Ishikawa (cell line): ENCODE results near the gene DDX41.

Experiments used
- CEBPB ChIP-seq: IDR thresholded peaks from 2 replicates; pipeline ENCODE4 v1.6.1; 2012
- CREB1 ChIP-seq: IDR thresholded peaks from 2 replicates; pipeline ENCODE4 v1.6.1; 2012; ENCODE audit warnings: low read depth
- EGR1 ChIP-seq: IDR thresholded peaks from 2 replicates; pipeline ENCODE4 v1.6.1; 2012
- EP300 ChIP-seq: IDR thresholded peaks from 2 replicates; pipeline ENCODE4 v1.6.1; 2012; ENCODE audit warnings: borderline replicate concordance
- FOXM1 ChIP-seq: IDR thresholded peaks from 2 replicates; pipeline ENCODE4 v1.6.1; 2012; ENCODE audit warnings: low read depth, borderline replicate concordance
- NFIC ChIP-seq: IDR thresholded peaks from 2 replicates; pipeline ENCODE4 v1.6.1; 2012
- RAD21 ChIP-seq: IDR thresholded peaks from 2 replicates; pipeline ENCODE4 v1.6.1; 2012; ENCODE audit warnings: low read depth
- TAF1 ChIP-seq: IDR thresholded peaks from 2 replicates; pipeline ENCODE4 v1.6.1; 2012; ENCODE audit warnings: low read depth, mild to moderate bottlenecking
- TCF12 ChIP-seq: IDR thresholded peaks from 2 replicates; pipeline ENCODE4 v1.6.1; 2012; ENCODE audit warnings: low read depth
- TEAD4 ChIP-seq: IDR thresholded peaks from 2 replicates; pipeline ENCODE4 v1.6.1; 2012
- YY1 ChIP-seq: IDR thresholded peaks from 2 replicates; pipeline ENCODE4 v1.6.1; 2012; ENCODE audit warnings: low read depth
- ZBTB7A ChIP-seq: IDR thresholded peaks from 2 replicates; pipeline ENCODE4 v1.6.1; 2012; ENCODE audit warnings: low read depth
- TF ChIP-seq, protein P1 (sequence below): IDR thresholded peaks from 2 replicates; pipeline ENCODE4 v1.6.1; 2012; ENCODE audit warnings: low read depth, mild to moderate bottlenecking
- TF ChIP-seq, protein P2 (sequence below): IDR thresholded peaks from 2 replicates; pipeline ENCODE4 v1.6.1; 2012
- TF ChIP-seq, protein P3 (sequence below): IDR thresholded peaks from 2 replicates; pipeline ENCODE4 v1.6.1; 2012

DDX41 gene

DNA sequence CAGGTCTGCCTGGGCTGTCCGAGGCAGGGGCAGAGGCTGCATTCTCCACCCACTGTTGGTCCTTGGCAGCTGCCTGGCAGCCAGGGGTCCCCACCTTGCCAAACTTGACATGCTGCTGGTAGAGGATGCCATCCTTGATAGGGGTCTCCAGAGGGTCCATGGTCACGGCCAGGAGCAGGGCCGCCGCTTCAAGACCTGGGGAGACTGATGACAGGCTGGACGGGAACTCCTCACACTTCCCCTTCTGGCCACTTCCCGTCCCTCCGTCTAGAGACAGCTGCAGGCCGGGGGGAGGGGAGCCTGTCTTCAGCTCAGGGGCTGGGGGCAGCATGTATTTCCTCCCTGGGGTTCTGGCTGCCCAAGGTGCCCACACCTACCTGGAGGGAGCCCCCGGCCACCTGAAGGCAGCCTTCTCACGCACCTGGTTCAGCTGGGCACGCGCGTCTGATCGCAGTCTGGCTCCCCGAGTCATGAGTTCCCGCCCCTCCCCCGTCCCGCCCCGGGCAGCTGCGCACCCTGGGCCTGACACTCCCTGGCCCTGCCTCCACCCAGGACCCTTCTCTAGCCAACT lies 7.3 kb downstream of the DDX41 start, which contains the start of gene DOK3:
DOK3 (minus strand) TSS at position 446 of the 571 bp plus-strand sequence; CDS start at position 160, 286 bp downstream.
- TF ChIP-seq, protein P1, sequence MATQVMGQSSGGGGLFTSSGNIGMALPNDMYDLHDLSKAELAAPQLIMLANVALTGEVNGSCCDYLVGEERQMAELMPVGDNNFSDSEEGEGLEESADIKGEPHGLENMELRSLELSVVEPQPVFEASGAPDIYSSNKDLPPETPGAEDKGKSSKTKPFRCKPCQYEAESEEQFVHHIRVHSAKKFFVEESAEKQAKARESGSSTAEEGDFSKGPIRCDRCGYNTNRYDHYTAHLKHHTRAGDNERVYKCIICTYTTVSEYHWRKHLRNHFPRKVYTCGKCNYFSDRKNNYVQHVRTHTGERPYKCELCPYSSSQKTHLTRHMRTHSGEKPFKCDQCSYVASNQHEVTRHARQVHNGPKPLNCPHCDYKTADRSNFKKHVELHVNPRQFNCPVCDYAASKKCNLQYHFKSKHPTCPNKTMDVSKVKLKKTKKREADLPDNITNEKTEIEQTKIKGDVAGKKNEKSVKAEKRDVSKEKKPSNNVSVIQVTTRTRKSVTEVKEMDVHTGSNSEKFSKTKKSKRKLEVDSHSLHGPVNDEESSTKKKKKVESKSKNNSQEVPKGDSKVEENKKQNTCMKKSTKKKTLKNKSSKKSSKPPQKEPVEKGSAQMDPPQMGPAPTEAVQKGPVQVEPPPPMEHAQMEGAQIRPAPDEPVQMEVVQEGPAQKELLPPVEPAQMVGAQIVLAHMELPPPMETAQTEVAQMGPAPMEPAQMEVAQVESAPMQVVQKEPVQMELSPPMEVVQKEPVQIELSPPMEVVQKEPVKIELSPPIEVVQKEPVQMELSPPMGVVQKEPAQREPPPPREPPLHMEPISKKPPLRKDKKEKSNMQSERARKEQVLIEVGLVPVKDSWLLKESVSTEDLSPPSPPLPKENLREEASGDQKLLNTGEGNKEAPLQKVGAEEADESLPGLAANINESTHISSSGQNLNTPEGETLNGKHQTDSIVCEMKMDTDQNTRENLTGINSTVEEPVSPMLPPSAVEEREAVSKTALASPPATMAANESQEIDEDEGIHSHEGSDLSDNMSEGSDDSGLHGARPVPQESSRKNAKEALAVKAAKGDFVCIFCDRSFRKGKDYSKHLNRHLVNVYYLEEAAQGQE: no peak
- TF ChIP-seq CREB1: no peak

DNA sequence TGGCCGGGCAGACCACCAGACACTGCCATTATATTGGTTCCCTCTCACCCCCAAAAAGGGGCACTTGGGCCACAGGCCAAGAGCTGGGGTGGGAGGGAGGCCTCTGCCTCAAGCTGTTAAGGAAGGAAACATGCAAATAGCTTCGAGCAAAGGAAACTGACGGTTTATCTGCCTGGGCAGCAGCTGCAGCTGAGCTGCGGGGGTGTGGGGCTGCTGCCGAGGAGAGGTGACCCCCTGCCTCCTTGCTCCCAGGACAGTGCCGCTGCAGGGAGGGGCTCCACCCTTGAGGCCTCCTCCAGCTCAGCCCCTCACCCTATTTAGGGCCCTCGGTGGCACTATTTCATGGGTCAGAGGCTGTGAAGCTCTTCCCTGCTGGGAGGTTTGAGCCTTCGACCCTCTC lies 7.9 kb downstream of the DDX41 start:
- TF ChIP-seq TEAD4: no peak
- no peak for TF ChIP-seq FOXM1
- TF ChIP-seq RAD21: no peak
- TF ChIP-seq TCF12: no peak
- no peak for TF ChIP-seq EP300
- TF ChIP-seq CEBPB: no peak

DNA sequence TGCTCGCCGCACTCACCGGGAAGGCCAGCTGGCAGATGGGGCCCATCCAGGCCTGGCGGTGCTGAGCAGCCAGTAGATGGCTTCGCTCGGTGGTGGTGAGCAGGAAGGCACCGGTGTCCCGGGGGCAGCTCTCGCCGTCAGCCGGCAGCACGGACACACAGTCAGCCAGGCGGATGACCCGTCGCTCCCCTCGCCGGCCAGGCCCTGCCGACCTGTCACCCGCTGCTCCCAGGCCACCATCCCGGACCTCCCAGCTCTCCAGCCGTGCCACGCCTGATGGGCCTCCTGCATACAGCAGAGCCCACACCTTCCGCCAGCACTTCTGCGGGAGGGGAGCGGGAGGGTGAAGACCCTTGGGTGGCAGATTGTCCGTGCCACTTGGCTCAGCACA lies 8.5 kb downstream of the DDX41 start:
- TF ChIP-seq CREB1 (no peak), RAD21 (no peak), TAF1 (no peak), YY1 (no peak), NFIC (no peak), EGR1 (no peak), TCF12 (no peak), FOXM1 (no peak), CEBPB (no peak), ZBTB7A (no peak), EP300 (no peak), TEAD4 (no peak)
- TF ChIP-seq, protein P2, sequence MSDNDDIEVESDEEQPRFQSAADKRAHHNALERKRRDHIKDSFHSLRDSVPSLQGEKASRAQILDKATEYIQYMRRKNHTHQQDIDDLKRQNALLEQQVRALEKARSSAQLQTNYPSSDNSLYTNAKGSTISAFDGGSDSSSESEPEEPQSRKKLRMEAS: no peak
- TF ChIP-seq, protein P3, sequence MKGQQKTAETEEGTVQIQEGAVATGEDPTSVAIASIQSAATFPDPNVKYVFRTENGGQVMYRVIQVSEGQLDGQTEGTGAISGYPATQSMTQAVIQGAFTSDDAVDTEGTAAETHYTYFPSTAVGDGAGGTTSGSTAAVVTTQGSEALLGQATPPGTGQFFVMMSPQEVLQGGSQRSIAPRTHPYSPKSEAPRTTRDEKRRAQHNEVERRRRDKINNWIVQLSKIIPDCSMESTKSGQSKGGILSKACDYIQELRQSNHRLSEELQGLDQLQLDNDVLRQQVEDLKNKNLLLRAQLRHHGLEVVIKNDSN: no peak
- TF ChIP-seq, protein P1: no peak

DNA sequence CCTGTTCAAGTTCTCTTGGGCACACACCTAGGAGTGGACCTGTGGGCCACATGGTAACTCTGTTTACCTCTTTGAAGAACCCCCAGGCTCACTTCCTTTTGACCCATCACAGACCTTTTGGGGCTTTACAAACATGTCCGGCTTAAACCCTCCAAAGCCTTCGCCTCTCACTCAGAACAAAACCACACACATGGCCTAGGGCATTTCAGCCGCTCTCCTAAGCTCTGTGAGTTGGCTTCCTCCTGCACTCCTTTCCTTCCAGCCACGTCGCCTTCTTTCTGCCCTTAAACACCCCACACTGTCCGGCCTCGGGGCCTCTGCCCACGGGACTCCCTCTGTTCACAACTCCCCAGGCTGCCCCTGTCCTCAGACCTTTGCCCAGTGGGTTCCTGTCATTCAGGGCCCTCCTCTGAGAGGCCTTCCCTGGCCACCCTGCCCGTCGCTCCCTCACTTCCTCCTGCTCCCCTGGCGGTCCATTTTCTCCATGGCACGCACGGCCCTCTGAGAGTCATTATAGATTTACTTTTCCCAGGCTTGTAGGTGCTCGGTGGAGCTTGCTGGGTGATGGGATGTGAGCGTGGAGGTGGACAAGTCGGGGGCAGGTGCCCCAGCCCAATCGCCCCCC lies 9.1 kb downstream of the DDX41 start:
- TF ChIP-seq FOXM1: no peak
- TF ChIP-seq, protein P2: no peak
- no peak for TF ChIP-seq NFIC
- TF ChIP-seq TCF12: no peak
- TF ChIP-seq, protein P1: no peak
- no peak for TF ChIP-seq YY1
- TF ChIP-seq CREB1: no peak
- TF ChIP-seq TEAD4: no peak
- TF ChIP-seq TAF1: no peak
- TF ChIP-seq CEBPB: no peak
- TF ChIP-seq, protein P3: no peak
- TF ChIP-seq EGR1: no peak
- no peak for TF ChIP-seq RAD21
- TF ChIP-seq ZBTB7A: no peak
- TF ChIP-seq EP300: no peak

DNA sequence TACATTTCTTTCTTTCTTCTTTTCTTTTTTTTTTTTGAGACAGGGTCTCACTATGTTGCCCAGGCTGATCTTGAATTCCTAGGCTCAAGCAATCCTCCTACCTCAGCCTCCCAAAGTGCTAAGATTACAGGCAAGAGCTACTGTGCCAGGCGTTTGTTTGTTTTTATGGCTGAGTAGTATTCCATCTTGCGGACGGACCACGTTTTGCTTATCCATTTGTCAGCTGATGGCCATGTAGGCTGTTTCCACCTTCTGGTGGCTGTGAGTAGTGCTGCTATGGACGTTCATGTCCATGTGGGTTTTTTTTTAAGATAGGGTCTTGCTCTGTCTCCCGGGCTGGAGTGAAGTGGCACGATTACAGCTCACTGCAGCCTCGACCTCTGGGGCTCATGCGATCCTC lies 9.6 kb downstream of the DDX41 start:
- TF ChIP-seq ZBTB7A: no peak
- TF ChIP-seq, protein P2: no peak
- no peak for TF ChIP-seq YY1
- TF ChIP-seq, protein P1: no peak
- TF ChIP-seq TEAD4: no peak
- no peak for TF ChIP-seq NFIC
- TF ChIP-seq, protein P3: no peak
- TF ChIP-seq RAD21: no peak
- TF ChIP-seq TAF1: no peak
- no peak for TF ChIP-seq CREB1
- TF ChIP-seq TCF12: no peak
- TF ChIP-seq CEBPB: no peak
- TF ChIP-seq FOXM1: no peak
- TF ChIP-seq EGR1: no peak
- no peak for TF ChIP-seq EP300
